Measurements from ENCODE around the gene LRMDA.

DNA sequence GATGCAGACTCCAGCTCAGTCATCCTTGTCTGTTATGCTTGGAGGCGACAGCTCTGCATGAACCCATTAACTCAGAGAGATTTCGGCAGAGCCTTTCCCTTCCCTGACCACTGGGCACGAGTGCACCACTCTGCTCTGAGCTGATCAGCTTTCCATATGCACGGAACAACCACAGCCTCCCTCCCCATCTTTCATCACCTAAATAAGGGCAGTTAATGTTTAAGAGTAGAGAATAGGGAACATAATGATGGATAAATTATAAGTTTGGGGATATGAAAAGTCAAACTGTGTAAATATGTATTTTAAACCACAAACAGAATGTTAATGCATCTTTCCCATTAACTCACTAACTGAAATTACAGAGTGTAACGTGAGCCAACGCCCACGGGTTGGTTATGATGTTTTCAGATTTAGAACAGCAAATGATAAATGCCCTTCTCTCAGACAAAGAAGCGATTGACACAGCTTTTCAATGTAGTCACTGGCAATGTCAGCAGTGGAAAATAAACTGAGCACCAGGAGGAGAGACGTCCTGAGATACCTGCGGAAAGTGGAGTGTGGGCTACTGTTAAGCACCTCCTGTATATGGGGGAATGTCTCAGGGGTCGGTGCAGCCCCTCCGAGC, 658.2 kb downstream of the LRMDA start:
- TF ChIP-seq, protein P1, sequence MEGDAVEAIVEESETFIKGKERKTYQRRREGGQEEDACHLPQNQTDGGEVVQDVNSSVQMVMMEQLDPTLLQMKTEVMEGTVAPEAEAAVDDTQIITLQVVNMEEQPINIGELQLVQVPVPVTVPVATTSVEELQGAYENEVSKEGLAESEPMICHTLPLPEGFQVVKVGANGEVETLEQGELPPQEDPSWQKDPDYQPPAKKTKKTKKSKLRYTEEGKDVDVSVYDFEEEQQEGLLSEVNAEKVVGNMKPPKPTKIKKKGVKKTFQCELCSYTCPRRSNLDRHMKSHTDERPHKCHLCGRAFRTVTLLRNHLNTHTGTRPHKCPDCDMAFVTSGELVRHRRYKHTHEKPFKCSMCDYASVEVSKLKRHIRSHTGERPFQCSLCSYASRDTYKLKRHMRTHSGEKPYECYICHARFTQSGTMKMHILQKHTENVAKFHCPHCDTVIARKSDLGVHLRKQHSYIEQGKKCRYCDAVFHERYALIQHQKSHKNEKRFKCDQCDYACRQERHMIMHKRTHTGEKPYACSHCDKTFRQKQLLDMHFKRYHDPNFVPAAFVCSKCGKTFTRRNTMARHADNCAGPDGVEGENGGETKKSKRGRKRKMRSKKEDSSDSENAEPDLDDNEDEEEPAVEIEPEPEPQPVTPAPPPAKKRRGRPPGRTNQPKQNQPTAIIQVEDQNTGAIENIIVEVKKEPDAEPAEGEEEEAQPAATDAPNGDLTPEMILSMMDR (IDR thresholded peaks at IDR 0.05), result no peak
- no peak for TF ChIP-seq POLR2A (IDR thresholded peaks at IDR 0.05)
